ENCODE data around the gene RANBP3L.

- no peak for TF ChIP-seq CTCF (IDR thresholded peaks at IDR 0.05; ENCODE audit: insufficient read depth, low read depth, low read length)
- no peak for TF ChIP-seq EZH2 (IDR thresholded peaks at IDR 0.05; ENCODE audit: insufficient read depth, low read length)
These were observed 48.9 kb downstream of the RANBP3L start for GRCh38 chr5:36252722-36253365.
